ENCODE data around the gene RAB6C.
"Not testable (repeated sequence)": the region's sequence is repeated elsewhere in the genome, so short reads cannot be mapped to it uniquely, and the experiment has no call there.

- TF ChIP-seq CTCF (conservative IDR thresholded peaks at IDR 0.05; ENCODE audit: low read depth in 2 of 2); POLR2AphosphoS5 (IDR thresholded peaks at IDR 0.05; ENCODE audit: low read depth); EZH2 (IDR thresholded peaks at IDR 0.05; ENCODE audit: low read depth, unreplicated experiment); NANOG (IDR thresholded peaks at IDR 0.05; ENCODE audit: borderline replicate concordance); REST (IDR thresholded peaks at IDR 0.05; ENCODE audit: unreplicated experiment): not testable (repeated sequence)
Observed at GRCh38 chr2:129968605-129969004, 10.9 kb upstream of the RAB6C start.
